GM21423 (cell line): ENCODE measurements around the gene NPR1.
"Not testable (repeated sequence)": the region's sequence is repeated elsewhere in the genome, so short reads cannot be mapped to it uniquely, and the experiment has no call there.

Experiments used
- ATAC-seq: cut with Tn5 transposase; IDR thresholded peaks from one replicate; pipeline ENCODE4 v1.9.1; 2021; ENCODE audit warnings: mild to moderate bottlenecking, moderate library complexity; ENCODE audit not compliant: unreplicated experiment

Gene NPR1

DNA sequence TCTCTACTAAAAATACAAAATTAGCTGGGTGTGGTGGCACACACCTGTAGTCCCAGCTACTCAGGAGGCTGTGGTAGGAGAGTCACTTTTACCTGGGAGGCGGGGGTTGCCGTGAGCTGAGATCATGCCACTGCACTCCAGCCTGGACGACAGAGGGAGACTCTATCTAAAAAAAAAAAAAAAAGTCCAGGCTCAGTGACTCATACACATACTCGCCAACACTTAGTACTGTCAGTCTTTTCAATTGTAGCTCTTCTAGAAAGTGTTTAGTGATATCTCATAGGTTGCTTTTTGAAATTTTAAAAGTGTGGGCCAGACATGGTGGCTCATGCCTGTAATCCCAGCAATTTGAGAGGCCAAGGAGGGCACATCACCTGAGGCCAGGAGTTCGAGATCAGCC, 37.7 kb downstream of the NPR1 start:
- ATAC-seq: not testable (repeated sequence)

DNA sequence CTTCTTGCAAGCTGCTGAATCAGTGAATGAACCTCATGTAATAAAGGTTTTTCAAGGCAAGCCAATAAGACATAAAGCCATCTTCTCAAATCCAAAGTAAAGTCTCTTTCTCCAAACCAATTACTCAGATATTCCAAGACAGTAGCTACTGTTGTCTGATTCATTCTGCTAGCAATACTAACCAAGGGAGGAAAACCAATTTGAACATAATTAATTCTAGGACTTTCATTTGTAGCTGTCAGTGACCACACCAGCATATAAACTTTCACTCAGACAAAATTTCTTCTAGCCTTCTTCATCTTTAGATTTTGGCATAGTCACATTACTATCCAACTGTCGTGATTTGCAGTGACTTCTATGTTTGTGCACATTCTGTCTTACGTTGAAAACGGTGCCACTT, 38.8 kb downstream of the NPR1 start:
- ATAC-seq: no peak

DNA sequence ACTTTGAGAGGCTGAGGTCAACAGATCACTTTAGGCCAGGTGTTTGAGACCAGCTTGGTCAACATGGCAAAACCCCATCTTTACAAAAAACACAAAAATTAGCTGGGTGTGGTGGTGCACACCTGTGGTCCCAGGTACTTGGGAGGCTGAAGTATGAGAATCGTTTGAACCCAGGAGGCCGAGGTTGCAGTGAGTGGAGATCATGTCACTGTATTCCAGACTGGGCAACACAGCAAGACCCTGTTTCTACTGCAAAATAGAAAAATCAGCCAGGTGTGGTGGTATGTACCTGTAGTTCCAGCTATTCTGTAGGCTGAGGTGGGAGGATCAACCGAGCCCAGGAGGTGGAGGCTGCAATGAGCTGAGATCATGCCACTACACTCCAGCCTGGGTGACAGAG, 45.2 kb downstream of the NPR1 start:
- ATAC-seq: no peak

DNA sequence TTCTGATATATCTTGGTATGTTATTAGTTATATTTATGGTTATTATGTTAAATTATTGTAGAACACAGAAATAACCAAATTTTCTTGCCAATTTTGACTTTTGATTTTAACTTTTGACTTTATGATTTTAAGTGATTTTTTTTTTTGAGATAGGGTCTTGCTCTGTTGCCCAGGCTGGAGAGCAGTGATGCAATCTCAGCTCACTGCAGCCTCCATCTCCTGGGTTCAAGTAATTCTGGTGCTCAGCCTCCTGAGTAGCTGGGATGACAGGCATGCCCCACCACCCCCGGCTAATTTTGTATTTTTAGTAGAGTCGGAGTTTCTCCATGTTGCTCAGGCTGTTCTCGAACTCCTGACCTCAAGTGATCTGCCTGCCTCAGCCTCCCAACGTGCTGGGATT, 46.1 kb downstream of the NPR1 start:
- ATAC-seq: not testable (repeated sequence)

DNA sequence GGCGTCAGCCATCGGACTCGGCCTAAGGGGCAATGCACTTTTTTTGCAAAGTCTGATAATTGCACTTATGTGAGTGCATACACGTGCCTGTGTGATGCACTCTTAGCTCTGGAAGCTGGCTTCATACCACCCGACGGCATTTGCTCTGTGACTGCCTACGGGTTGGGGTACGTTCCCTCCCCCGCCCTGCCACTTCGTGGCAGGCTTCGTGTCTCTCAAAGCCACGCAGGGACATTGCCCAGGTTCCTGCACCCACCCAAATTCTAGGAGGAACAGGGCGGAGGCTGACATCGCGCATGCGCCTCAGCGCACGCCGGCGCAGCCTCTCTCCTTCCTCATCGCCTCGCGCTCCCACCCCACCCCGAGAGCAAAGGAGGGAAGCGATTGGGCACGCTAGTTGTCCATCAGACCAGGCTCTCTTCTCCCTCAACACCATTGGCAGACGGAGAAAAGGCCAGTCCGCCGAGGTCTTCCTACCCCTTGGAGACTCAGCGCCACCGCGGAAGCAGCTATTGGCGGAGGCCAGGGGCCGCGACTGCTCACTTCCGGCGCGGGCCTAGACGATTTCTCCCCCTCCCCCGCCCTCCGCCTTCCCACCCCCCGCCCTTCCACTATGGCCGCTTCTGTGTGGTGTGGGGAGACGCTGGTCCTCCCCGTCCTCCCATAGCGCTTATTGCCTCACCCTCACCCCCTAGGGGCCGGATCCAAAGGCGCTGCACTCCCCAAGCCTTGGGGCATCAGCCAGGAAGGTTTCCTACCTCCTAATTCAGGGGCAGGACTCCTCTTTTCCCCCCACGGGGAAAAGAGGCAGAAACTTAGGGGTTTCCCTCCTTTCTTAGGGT, 49.2 kb downstream of the NPR1 start, which contains the start of gene INTS3:
Gene INTS3 (plus strand): TSS at position 588 of the 842 bp plus-strand sequence. CDS start 585 bp downstream, outside the sequence.
- peak; percentile 96 for ATAC-seq

DNA sequence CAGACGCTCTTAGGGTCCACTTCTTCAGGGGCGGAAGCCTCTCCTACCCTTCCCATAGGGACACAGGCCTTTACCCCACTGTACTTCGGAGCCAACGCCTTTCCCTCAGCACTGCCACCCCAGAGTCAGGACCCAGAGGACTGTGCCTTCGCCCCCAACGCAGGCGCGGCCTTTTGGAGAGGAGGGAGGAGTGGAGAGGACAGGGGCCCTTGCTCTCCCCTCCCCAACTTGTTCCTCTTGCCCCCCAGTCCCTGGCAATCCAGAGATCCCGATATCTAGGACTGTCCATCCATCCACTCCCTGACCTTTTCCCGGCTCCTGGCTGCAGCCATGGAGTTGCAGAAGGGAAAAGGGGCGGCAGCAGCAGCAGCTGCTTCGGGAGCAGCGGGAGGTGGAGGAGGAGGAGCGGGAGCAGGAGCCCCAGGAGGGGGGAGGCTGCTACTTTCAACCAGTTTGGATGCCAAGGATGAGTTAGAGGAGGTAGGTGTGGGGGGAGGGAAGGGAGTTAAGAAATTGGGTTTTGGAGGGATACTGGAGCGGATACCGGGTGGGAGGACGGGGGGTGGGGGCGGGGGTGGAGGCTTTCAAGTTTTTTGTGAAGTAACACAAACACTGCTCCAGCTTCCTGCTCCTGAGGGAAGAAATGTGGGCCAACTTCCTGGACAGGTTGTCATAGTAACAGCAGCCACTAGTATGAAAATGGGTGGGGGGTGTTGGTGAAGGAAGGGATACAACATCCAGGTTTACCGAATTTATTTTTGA, 50.0 kb downstream of the NPR1 start:
- ATAC-seq: no peak

DNA sequence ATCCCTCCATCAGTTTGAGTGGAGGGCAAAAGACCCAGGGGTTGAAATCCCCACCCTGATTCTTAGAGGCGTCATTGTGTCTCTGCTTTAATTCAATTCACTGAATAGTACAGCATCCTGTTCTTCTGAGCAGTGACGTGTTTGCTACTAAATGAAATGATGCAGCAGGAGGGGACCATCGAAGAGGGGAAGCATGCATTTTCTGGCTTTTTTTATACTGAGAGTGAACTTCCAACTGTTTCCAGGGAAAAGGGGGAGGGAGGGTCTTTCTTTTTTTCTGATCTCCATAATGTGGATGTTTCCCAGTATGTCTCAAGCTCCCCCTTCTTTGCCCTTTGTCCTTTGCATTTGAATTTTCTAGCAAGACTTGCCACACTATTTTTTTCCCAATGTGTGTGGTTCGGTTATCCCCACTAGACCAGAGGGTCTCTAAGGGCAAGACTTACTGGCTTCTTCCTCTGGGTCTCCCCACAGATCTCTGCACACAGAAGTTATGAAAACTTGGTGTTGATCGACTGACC, 52.0 kb downstream of the NPR1 start:
- ATAC-seq: no peak

DNA sequence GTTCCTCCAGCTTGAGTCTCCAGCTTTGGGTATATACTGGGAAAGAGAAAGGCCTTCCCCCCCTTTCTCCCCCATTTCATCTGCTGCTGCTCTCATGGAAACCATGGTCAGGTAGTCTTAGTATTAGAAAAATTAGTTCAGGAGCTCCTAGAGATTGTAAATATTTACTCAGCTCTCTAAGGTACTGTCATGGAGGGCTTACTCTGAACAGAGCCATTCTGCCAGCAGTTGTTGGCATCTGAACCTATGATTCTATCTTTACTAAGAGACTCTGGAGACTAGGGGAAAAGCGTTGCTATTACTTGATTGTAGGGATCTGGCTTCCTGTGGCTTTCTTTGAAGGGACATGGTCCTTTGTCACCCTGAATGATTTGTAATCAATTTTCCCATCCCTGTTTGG, 55.5 kb downstream of the NPR1 start:
- no peak for ATAC-seq

DNA sequence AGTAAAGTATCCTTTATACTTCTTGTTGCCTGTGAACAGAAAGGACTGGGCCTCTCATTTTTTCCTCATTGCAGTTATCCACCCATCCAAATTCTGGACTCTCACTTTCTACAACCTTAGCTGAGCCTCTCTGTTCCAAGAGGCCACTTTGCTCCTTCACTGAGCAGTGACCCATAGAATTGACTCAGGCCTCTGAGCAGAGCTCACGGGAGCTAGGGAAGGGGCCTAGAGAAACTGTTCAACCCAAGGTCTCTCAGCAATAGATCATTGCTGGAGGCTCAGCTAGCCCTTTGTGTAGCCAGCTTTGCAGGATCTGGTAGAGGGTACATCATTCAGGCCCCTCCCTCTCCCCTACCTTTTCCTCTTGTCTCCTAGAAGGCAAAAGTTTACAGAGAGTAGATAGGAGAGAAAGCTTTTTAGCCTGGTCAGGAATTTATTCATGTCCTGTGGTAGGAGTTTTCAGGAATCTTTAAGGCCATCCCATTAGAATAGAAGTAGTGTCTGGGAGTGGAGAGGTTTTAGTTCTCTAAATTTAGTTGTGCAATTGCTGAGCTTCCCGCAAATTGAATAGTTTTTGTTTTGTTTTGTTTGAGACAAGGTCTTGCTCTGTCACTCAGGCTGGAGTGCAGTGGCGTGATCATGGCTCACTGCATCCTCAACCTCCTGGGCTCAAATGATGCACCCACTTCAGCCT, 56.1 kb downstream of the NPR1 start:
- no peak for ATAC-seq

DNA sequence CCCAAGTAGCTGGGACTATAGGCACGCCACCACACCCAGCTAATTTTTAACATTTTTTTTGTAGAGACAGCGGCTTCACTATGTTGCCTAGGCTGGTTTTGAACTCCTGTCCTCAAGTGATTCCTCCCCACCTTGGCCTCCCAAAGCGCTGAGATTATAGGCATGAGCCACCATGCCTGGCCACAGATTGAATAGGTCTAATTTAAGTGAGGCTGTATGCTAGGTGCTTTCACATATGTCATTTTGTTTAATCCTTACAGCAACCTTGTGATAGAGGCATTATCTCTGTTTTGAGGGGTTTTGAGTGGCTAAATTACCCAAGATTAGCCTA, 56.6 kb downstream of the NPR1 start:
- no peak for ATAC-seq

DNA sequence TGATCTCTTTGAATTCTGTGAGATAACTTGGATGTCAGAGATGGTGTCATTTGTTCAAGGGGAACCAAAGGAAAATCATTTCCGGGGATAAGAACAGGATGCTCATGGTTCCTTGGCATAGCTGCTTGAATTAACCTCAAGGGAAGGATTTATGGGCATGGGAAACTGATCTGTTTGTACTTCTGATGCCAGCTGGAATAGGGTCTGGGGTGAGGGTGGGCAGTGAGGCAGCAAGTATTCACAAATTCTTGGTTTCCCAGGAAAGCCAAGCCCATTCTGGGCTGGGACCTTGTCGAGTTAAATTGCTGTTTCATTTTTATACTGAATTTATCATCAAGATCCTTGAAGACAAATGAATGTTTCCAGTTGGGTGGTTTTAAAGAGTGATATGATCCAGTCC, 63.5 kb downstream of the NPR1 start:
- no peak for ATAC-seq

DNA sequence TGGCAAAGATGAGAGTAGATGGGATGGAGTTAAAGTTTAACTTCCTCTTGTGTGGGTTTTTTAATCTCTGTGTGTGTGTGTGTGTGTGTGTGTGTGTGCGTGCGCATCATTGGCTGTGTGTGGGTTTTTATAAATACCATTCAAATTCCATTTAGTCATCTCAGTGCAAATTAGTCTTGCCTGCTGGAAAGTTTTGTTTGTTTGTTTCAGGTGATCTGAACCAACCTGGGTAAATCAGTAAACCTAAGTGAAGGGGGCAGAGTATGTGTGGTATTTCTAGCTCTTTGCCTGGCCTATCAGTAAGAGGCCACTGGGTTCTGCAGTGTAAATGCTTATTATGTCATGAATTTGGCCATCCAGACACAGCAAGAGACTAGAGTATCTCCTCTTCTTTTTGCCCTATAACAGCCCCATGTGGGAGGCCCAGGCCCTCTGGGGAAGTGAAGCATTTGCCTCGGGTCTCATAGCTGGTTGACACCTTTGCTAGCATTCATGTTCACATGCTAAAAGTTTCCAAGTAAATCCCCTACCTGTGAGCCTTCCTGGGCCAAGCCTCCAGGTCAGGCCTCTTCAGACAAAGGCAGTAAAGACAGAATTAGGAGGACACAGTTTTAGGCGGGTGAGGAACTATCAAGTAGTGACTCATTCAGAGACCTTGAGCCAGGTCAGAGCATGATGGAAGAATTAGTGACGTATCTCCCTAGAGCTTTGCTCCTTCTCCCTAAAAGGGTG, 64.1 kb downstream of the NPR1 start:
- ATAC-seq: peak; percentile 66
